HEK293T (cell line): Measurements from ENCODE around the gene OR6C70.

Source experiments
- FOXA1 ChIP-seq: fragments of 450-650 bp; IDR thresholded peaks from 2 replicates; pipeline ENCODE4 v1.6.1; 2016; ENCODE audit warnings: mild to moderate bottlenecking
- TARDBP ChIP-seq: fragments of 450-650 bp; IDR thresholded peaks from 2 replicates; pipeline ENCODE4 v1.6.1; 2016

GRCh38 chr12:55445357-55445756, 24.6 kb downstream of the OR6C70 start:
- TF ChIP-seq TARDBP, result no peak
- no peak for TF ChIP-seq FOXA1
